ENCODE data around the gene APBA2.

The APBA2 gene

GRCh38 chr15:29127506-29128430 lies 242.0 kb downstream of the APBA2 start:
- FAIRE-seq = no peak

- FAIRE-seq = no peak
Measured at GRCh38 chr15:29128671-29129070, 242.9 kb downstream of the APBA2 start.

GRCh38 chr15:29129221-29129620 lies 243.4 kb downstream of the APBA2 start:
- FAIRE-seq = no peak

- FAIRE-seq = no peak
Measured at GRCh38 chr15:29129926-29130325, 244.2 kb downstream of the APBA2 start.

- FAIRE-seq = no peak
Measured at GRCh38 chr15:29130476-29130875, 244.7 kb downstream of the APBA2 start.

- FAIRE-seq = no peak
Measured at GRCh38 chr15:29130951-29131839, 245.4 kb downstream of the APBA2 start.

- FAIRE-seq = no peak
Measured at GRCh38 chr15:29131840-29132420, 246.2 kb downstream of the APBA2 start.

GRCh38 chr15:29132735-29133181 lies 247.0 kb downstream of the APBA2 start:
- FAIRE-seq = no peak

GRCh38 chr15:29133321-29133720 lies 247.5 kb downstream of the APBA2 start:
- FAIRE-seq = no peak

GRCh38 chr15:29133791-29134190 lies 248.0 kb downstream of the APBA2 start:
- no peak for FAIRE-seq

- FAIRE-seq = no peak
Measured at GRCh38 chr15:29134239-29134638, 248.5 kb downstream of the APBA2 start.

GRCh38 chr15:29134641-29135308 lies 249.0 kb downstream of the APBA2 start:
- FAIRE-seq = no peak

GRCh38 chr15:29135309-29135657 lies 249.5 kb downstream of the APBA2 start:
- FAIRE-seq = no peak

- FAIRE-seq = no peak
Measured at GRCh38 chr15:29135702-29136646, 250.2 kb downstream of the APBA2 start.

GRCh38 chr15:29138260-29138659 lies 252.5 kb downstream of the APBA2 start:
- FAIRE-seq = no peak

GRCh38 chr15:29139072-29139471 lies 253.3 kb downstream of the APBA2 start:
- no peak for FAIRE-seq

GRCh38 chr15:29139540-29140459 lies 254.0 kb downstream of the APBA2 start:
- no peak for FAIRE-seq

- no peak for FAIRE-seq
Measured at GRCh38 chr15:29140475-29141307, 254.9 kb downstream of the APBA2 start.

Data from TTC549 (cell line).